Measurements from ENCODE around the gene DNAJC15. TPM values are rescaled to one million over a fixed set of nuclear protein-coding genes. Genes with fewer than 3 reads are reported as not detected.

DNAJC15 gene
- total RNA-seq, 1 donor from 2014 or later = 24.5 TPM

GRCh38 chr13:43083750-43084149 lies 60.4 kb downstream of the DNAJC15 start:
- H3K27me3 Mint-ChIP-seq (ENCODE audit: unreplicated experiment) = no peaks in the 10 kb centered on the region
- H3K27ac Mint-ChIP-seq (ENCODE audit: unreplicated experiment) = no peak overlapping the region
- no peak for TF ChIP-seq CTCF (IDR thresholded peaks at IDR 0.05)
- H3K4me1 Mint-ChIP-seq (ENCODE audit: unreplicated experiment) = peaks cover 25% of the 10 kb centered on the region
- no peaks in the 10 kb centered on the region for H3K9me3 Mint-ChIP-seq (ENCODE audit: unreplicated experiment)
- peaks cover 11% of the 10 kb centered on the region for H3K36me3 Mint-ChIP-seq (ENCODE audit: unreplicated experiment)
- DNase-seq (ENCODE audit: extremely low spot score, unreplicated experiment) = no peak
- H3K4me3 Mint-ChIP-seq (ENCODE audit: unreplicated experiment) = no peak overlapping the region

- TF ChIP-seq CTCF (IDR thresholded peaks at IDR 0.05) = peak; percentile 70
- H3K4me3 Mint-ChIP-seq (ENCODE audit: unreplicated experiment) = no peak overlapping the region
- DNase-seq (ENCODE audit: extremely low spot score, unreplicated experiment) = no peak
- H3K27ac Mint-ChIP-seq (ENCODE audit: unreplicated experiment) = no peak overlapping the region
- peaks cover 11% of the 10 kb centered on the region for H3K36me3 Mint-ChIP-seq (ENCODE audit: unreplicated experiment)
- no peaks in the 10 kb centered on the region for H3K27me3 Mint-ChIP-seq (ENCODE audit: unreplicated experiment)
- no peaks in the 10 kb centered on the region for H3K9me3 Mint-ChIP-seq (ENCODE audit: unreplicated experiment)
- peaks cover 25% of the 10 kb centered on the region for H3K4me1 Mint-ChIP-seq (ENCODE audit: unreplicated experiment)
Observed at GRCh38 chr13:43085545-43085944, 62.2 kb downstream of the DNAJC15 start.

- H3K9me3 Mint-ChIP-seq (ENCODE audit: unreplicated experiment) = no peaks in the 10 kb centered on the region
- no peak for DNase-seq (ENCODE audit: extremely low spot score, unreplicated experiment)
- peaks cover 7% of the 10 kb centered on the region for H3K36me3 Mint-ChIP-seq (ENCODE audit: unreplicated experiment)
- peaks cover 25% of the 10 kb centered on the region for H3K4me1 Mint-ChIP-seq (ENCODE audit: unreplicated experiment)
- no peaks in the 10 kb centered on the region for H3K27me3 Mint-ChIP-seq (ENCODE audit: unreplicated experiment)
- H3K4me3 Mint-ChIP-seq (ENCODE audit: unreplicated experiment) = no peak overlapping the region
- no peak overlapping the region for H3K27ac Mint-ChIP-seq (ENCODE audit: unreplicated experiment)
- no peak for TF ChIP-seq CTCF (IDR thresholded peaks at IDR 0.05)
Observed at GRCh38 chr13:43086181-43086580, 62.8 kb downstream of the DNAJC15 start.

GRCh38 chr13:43088093-43088511 lies 64.7 kb downstream of the DNAJC15 start:
- Mint-ChIP-seq H3K36me3 (ENCODE audit: unreplicated experiment) (peaks cover 7% of the 10 kb centered on the region), H3K4me3 (ENCODE audit: unreplicated experiment) (no peak overlapping the region), H3K27ac (ENCODE audit: unreplicated experiment) (peak overlapping the region; percentile 65), H3K9me3 (ENCODE audit: unreplicated experiment) (no peaks in the 10 kb centered on the region), H3K27me3 (ENCODE audit: unreplicated experiment) (no peaks in the 10 kb centered on the region), H3K4me1 (ENCODE audit: unreplicated experiment) (peaks cover 25% of the 10 kb centered on the region)
- TF ChIP-seq CTCF (IDR thresholded peaks at IDR 0.05) = no peak
- DNase-seq (ENCODE audit: extremely low spot score, unreplicated experiment) = no peak

GRCh38 chr13:43089912-43090498 lies 66.6 kb downstream of the DNAJC15 start:
- Mint-ChIP-seq H3K27me3 (ENCODE audit: unreplicated experiment) (no peaks in the 10 kb centered on the region), H3K4me1 (ENCODE audit: unreplicated experiment) (peaks cover 27% of the 10 kb centered on the region), H3K9me3 (ENCODE audit: unreplicated experiment) (no peaks in the 10 kb centered on the region), H3K4me3 (ENCODE audit: unreplicated experiment) (no peak overlapping the region), H3K27ac (ENCODE audit: unreplicated experiment) (no peak overlapping the region), H3K36me3 (ENCODE audit: unreplicated experiment) (peaks cover 7% of the 10 kb centered on the region)
- TF ChIP-seq CTCF (IDR thresholded peaks at IDR 0.05) = no peak
- no peak for DNase-seq (ENCODE audit: extremely low spot score, unreplicated experiment)

Data from osteocyte (in vitro differentiated cells).